Parathyroid adenoma (tissue), 2 donors: ENCODE measurements around the gene DCUN1D3.
"Not testable (repeated sequence)": the region's sequence is repeated elsewhere in the genome, so short reads cannot be mapped to it uniquely, and the experiment has no call there.

ENCODE experiments used
- H2AFZ ChIP-seq: fragments of 300-600 bp; sonication (generic); one replicate; pipeline ENCODE4 v1.7.0; 2017; ENCODE audit warnings: antibody characterized with exemption, mild to moderate bottlenecking
- H3K27ac ChIP-seq: fragments of 300-600 bp; sonication (generic); one replicate; pipeline ENCODE4 v1.7.0; 2017
- H3K27me3 ChIP-seq: fragments of 300-600 bp; sonication (generic); one replicate; pipeline ENCODE4 v1.7.0; 2017; ENCODE audit warnings: low read length; ENCODE audit not compliant: control insufficient read depth, insufficient read depth
- H3K36me3 ChIP-seq: fragments of 300-600 bp; sonication (generic); one replicate; pipeline ENCODE4 v1.7.0; 2017; ENCODE audit warnings: low read length; ENCODE audit not compliant: control insufficient read depth, insufficient read depth
- H3K4me1 ChIP-seq: fragments of 300-600 bp; sonication (generic); one replicate; pipeline ENCODE4 v1.7.0; 2017; ENCODE audit warnings: control low read depth
- H3K4me2 ChIP-seq: fragments of 300-600 bp; sonication (generic); one replicate; pipeline ENCODE4 v1.7.0; 2017; ENCODE audit warnings: low read length
- H3K4me3 ChIP-seq: fragments of 300-600 bp; sonication (generic); one replicate; pipeline ENCODE4 v1.7.0; 2017; ENCODE audit warnings: low read depth, low read length
- H3K79me2 ChIP-seq: fragments of 300-600 bp; sonication (generic); one replicate; pipeline ENCODE4 v1.7.0; 2017; ENCODE audit warnings: control low read depth
- H3K9ac ChIP-seq: fragments of 300-600 bp; sonication (generic); one replicate; pipeline ENCODE4 v1.7.0; 2017; ENCODE audit warnings: mild to moderate bottlenecking
- H3K9me3 ChIP-seq: fragments of 300-600 bp; sonication (generic); one replicate; pipeline ENCODE4 v1.7.0; 2017; ENCODE audit warnings: low read length; ENCODE audit not compliant: control insufficient read depth
- TF ChIP-seq, protein P1 (sequence below): fragments of 300-600 bp; sonication (generic); IDR thresholded peaks from one replicate; pipeline ENCODE4 v1.7.0; 2017; ENCODE audit warnings: antibody characterized with exemption, mild to moderate bottlenecking
- donor health status: primary hyperparathyroidism.

Gene DCUN1D3

DNA sequence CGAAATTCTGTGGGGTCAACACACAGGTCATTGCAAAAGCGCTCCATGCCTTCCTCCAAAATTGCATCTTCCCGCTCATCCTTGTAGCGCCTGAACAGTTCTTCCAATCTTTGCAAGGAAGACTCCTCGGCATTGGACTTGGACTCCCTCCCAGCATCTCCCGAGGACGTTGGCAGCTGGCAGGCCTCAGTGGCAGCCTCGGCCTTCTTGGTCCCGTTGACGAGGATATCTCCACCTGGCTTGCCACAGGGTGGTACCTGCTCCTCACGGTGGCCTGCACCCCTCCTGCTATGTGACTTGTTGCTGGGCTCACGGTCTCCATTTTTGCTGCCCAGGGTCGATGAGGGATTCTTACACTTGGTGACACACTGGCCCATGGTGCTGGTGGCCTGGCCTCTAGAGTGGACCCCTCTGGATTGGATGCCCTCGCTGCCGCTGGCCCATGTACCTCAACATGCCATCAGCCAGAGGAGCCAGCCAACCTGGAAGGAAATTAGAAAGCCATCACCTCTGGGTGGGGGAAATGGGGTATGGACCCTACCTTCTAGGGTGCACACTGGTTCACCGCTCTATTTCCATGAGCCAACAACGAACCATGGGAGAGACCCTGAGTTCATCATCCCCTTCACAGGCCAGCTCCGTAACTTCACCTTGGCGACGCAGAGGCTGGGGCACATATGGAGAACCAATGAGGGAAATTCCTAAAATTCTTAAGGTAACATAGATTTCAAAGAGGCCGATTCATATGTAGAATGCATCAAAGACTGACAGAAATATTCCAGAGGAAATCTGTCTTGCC lies 37.8 kb downstream of the DCUN1D3 start:
- Histone ChIP-seq H3K4me2 (no peak overlapping the region), H3K4me1 (peaks cover 8% of the 10 kb centered on the region), H3K4me3 (no peak overlapping the region), H3K27ac (no peak overlapping the region), H2AFZ (no peak overlapping the region), H3K27me3 (no peaks in the 10 kb centered on the region), H3K79me2 (peaks cover 50% of the 10 kb centered on the region), H3K9ac (no peak overlapping the region), H3K36me3 (no peaks in the 10 kb centered on the region), H3K9me3 (no peaks in the 10 kb centered on the region)
- TF ChIP-seq, protein P1, sequence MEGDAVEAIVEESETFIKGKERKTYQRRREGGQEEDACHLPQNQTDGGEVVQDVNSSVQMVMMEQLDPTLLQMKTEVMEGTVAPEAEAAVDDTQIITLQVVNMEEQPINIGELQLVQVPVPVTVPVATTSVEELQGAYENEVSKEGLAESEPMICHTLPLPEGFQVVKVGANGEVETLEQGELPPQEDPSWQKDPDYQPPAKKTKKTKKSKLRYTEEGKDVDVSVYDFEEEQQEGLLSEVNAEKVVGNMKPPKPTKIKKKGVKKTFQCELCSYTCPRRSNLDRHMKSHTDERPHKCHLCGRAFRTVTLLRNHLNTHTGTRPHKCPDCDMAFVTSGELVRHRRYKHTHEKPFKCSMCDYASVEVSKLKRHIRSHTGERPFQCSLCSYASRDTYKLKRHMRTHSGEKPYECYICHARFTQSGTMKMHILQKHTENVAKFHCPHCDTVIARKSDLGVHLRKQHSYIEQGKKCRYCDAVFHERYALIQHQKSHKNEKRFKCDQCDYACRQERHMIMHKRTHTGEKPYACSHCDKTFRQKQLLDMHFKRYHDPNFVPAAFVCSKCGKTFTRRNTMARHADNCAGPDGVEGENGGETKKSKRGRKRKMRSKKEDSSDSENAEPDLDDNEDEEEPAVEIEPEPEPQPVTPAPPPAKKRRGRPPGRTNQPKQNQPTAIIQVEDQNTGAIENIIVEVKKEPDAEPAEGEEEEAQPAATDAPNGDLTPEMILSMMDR: no peak

GRCh38 chr16:20860995-20861394 lies 39.2 kb downstream of the DCUN1D3 start:
- H2AFZ ChIP-seq, H3K9ac ChIP-seq, H3K9me3 ChIP-seq, H3K4me1 ChIP-seq, H3K27me3 ChIP-seq, H3K27ac ChIP-seq, H3K4me2 ChIP-seq, H3K36me3 ChIP-seq, H3K4me3 ChIP-seq: not testable (repeated sequence)
- H3K79me2 ChIP-seq: peaks cover 37% of the 10 kb centered on the region

- Histone ChIP-seq H3K27ac (no peak overlapping the region), H3K9ac (no peak overlapping the region), H2AFZ (no peak overlapping the region), H3K4me2 (no peak overlapping the region), H3K4me3 (no peak overlapping the region), H3K36me3 (no peaks in the 10 kb centered on the region), H3K79me2 (peaks cover 35% of the 10 kb centered on the region), H3K4me1 (no peaks in the 10 kb centered on the region), H3K9me3 (no peaks in the 10 kb centered on the region), H3K27me3 (no peaks in the 10 kb centered on the region)
- TF ChIP-seq, protein P1: no peak
Observed at GRCh38 chr16:20860361-20860760, 39.8 kb downstream of the DCUN1D3 start.

DNA sequence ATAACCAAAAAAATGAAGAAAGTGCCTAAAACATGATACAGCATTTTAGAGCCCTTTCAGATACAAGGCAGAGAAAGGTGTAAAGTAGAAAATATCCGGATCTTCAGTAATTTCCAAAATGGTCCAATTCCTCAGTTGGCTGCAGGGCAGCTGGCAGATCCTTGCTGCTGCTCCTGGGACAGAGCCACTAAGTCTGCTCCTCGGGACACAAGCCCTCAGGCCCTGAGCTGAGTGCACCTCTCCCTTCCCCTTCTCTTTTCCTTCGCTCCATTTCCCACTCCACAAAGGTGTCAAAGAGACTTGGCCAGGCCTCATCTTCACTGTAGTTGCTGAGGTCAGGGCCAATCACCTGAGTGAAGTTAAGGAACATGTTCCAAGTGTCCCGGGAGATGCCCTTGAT lies 40.5 kb downstream of the DCUN1D3 start:
- Histone ChIP-seq H3K4me3 (no peak overlapping the region), H3K9me3 (no peaks in the 10 kb centered on the region), H2AFZ (no peak overlapping the region), H3K79me2 (peaks cover 32% of the 10 kb centered on the region), H3K4me2 (no peak overlapping the region), H3K9ac (no peak overlapping the region), H3K27me3 (no peaks in the 10 kb centered on the region), H3K27ac (no peak overlapping the region), H3K4me1 (no peaks in the 10 kb centered on the region), H3K36me3 (no peaks in the 10 kb centered on the region)
- TF ChIP-seq, protein P1: no peak

GRCh38 chr16:20859229-20859628 lies 40.9 kb downstream of the DCUN1D3 start:
- TF ChIP-seq, protein P1: no peak
- Histone ChIP-seq H3K36me3 (no peaks in the 10 kb centered on the region), H3K79me2 (peaks cover 28% of the 10 kb centered on the region)

More at GRCh38 chr16:20859229-20859628, 40.9 kb downstream of the DCUN1D3 start:
- Histone ChIP-seq H3K4me1 (no peaks in the 10 kb centered on the region), H3K9me3 (no peaks in the 10 kb centered on the region), H2AFZ (no peak overlapping the region), H3K9ac (no peak overlapping the region), H3K4me2 (no peak overlapping the region), H3K27me3 (no peaks in the 10 kb centered on the region), H3K4me3 (no peak overlapping the region), H3K27ac (no peak overlapping the region)
